Measurements from ENCODE around the gene FYTTD1.

The FYTTD1 gene

GRCh38 chr3:197791892-197792647 is 42.4 kb downstream of the FYTTD1 start:
- no peaks in the 10 kb centered on the region for H3K27me3 ChIP-seq (ENCODE audit: control insufficient read depth in 1 of 2, insufficient read depth in 2 of 2, low read length in 2 of 2)
- no peaks in the 10 kb centered on the region for H3K9me3 ChIP-seq (ENCODE audit: control insufficient read depth in 2 of 2, low read length in 2 of 2)
- peak overlapping the region; percentile 83 to 91 for H3K9ac ChIP-seq (ENCODE audit: low read length in 2 of 2)

GRCh38 chr3:197793247-197793646 is 43.6 kb downstream of the FYTTD1 start:
- H3K27me3 ChIP-seq (ENCODE audit: control insufficient read depth in 1 of 2, insufficient read depth in 2 of 2, low read length in 2 of 2), result no peaks in the 10 kb centered on the region
- no peaks in the 10 kb centered on the region for H3K36me3 ChIP-seq (ENCODE audit: control insufficient read depth in 2 of 2, insufficient read depth in 2 of 2, low read length in 2 of 2)
- no peak overlapping the region for H3K27ac ChIP-seq (ENCODE audit: low read length)
- no peak overlapping the region for H3K4me3 ChIP-seq (ENCODE audit: low read length in 2 of 2)
- peaks cover 2% of the 10 kb centered on the region for H3K4me1 ChIP-seq (ENCODE audit: control insufficient read depth, insufficient read depth, low read length)
- H3K9ac ChIP-seq (ENCODE audit: low read length in 2 of 2), result no peak overlapping the region
- H3K9me3 ChIP-seq (ENCODE audit: control insufficient read depth in 2 of 2, low read length in 2 of 2), result no peaks in the 10 kb centered on the region

More at GRCh38 chr3:197791892-197792647, 42.4 kb downstream of the FYTTD1 start:
- Histone ChIP-seq H3K36me3 (ENCODE audit: control insufficient read depth in 2 of 2, insufficient read depth in 2 of 2, low read length in 2 of 2) (no peaks in the 10 kb centered on the region), H3K4me1 (ENCODE audit: control insufficient read depth, insufficient read depth, low read length) (peaks cover 2% of the 10 kb centered on the region), H3K27ac (ENCODE audit: low read length) (peak overlapping the region; percentile 81), H3K4me3 (ENCODE audit: low read length in 2 of 2) (peak overlapping the region; percentile 89 to 93)

DNA sequence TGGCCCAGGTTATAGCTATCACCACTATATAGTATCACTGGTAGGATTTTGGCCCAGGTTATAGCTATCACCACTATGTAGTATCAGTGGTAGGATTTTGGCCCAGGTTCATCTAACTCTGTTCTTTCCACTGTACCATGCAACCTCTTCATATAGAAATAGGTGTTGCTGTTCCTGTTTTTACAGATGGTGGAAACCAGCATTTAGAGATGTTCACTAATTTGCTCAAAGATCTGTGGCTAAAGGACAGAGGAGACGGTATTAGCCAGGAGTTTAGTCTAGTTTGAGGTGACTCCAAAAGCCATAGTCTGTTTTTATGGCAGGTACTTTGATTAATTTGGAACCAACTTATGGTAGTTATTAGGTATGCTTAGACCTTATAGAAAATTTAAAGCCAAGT is 44.4 kb downstream of the FYTTD1 start:
- H3K36me3 ChIP-seq (ENCODE audit: control insufficient read depth in 2 of 2, insufficient read depth in 2 of 2, low read length in 2 of 2), result no peaks in the 10 kb centered on the region
- no peaks in the 10 kb centered on the region for H3K27me3 ChIP-seq (ENCODE audit: control insufficient read depth in 1 of 2, insufficient read depth in 2 of 2, low read length in 2 of 2)
- no peaks in the 10 kb centered on the region for H3K9me3 ChIP-seq (ENCODE audit: control insufficient read depth in 2 of 2, low read length in 2 of 2)
- H3K4me3 ChIP-seq (ENCODE audit: low read length in 2 of 2), result no peak overlapping the region
- peaks cover 6% of the 10 kb centered on the region for H3K4me1 ChIP-seq (ENCODE audit: control insufficient read depth, insufficient read depth, low read length)
- no peak overlapping the region for H3K9ac ChIP-seq (ENCODE audit: low read length in 2 of 2)
- no peak overlapping the region for H3K27ac ChIP-seq (ENCODE audit: low read length)

GRCh38 chr3:197795200-197795599 is 45.5 kb downstream of the FYTTD1 start:
- Histone ChIP-seq H3K9me3 (ENCODE audit: control insufficient read depth in 2 of 2, low read length in 2 of 2) (no peaks in the 10 kb centered on the region), H3K4me1 (ENCODE audit: control insufficient read depth, insufficient read depth, low read length) (peaks cover 6% of the 10 kb centered on the region), H3K4me3 (ENCODE audit: low read length in 2 of 2) (no peak overlapping the region), H3K9ac (ENCODE audit: low read length in 2 of 2) (no peak overlapping the region), H3K27me3 (ENCODE audit: control insufficient read depth in 1 of 2, insufficient read depth in 2 of 2, low read length in 2 of 2) (no peaks in the 10 kb centered on the region), H3K27ac (ENCODE audit: low read length) (no peak overlapping the region), H3K36me3 (ENCODE audit: control insufficient read depth in 2 of 2, insufficient read depth in 2 of 2, low read length in 2 of 2) (no peaks in the 10 kb centered on the region)

DNA sequence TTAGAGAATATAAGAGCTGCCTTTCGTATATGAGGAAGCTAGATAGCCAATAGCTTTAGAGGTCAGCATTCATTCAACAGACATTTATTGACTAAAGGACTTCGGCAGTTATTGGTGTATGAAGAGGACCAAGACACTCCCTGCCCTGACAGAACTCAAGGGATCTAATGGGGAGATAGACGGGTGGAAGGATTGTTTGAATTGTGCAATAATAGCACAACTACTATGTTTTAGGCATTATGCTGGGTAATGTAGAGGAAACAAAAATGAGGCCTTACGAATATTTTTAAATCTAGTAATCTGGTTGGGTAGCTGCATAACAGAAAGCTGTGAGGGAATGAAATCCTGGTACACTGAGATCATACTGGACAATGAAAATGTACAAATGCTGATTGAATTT is 46.4 kb downstream of the FYTTD1 start:
- H3K9ac ChIP-seq (ENCODE audit: low read length in 2 of 2), result no peak overlapping the region
- no peaks in the 10 kb centered on the region for H3K9me3 ChIP-seq (ENCODE audit: control insufficient read depth in 2 of 2, low read length in 2 of 2)
- H3K4me3 ChIP-seq (ENCODE audit: low read length in 2 of 2), result no peak overlapping the region
- H3K27ac ChIP-seq (ENCODE audit: low read length), result no peak overlapping the region
- no peaks in the 10 kb centered on the region for H3K27me3 ChIP-seq (ENCODE audit: control insufficient read depth in 1 of 2, insufficient read depth in 2 of 2, low read length in 2 of 2)
- H3K4me1 ChIP-seq (ENCODE audit: control insufficient read depth, insufficient read depth, low read length), result peaks cover 6% of the 10 kb centered on the region
- H3K36me3 ChIP-seq (ENCODE audit: control insufficient read depth in 2 of 2, insufficient read depth in 2 of 2, low read length in 2 of 2), result no peaks in the 10 kb centered on the region

DNA sequence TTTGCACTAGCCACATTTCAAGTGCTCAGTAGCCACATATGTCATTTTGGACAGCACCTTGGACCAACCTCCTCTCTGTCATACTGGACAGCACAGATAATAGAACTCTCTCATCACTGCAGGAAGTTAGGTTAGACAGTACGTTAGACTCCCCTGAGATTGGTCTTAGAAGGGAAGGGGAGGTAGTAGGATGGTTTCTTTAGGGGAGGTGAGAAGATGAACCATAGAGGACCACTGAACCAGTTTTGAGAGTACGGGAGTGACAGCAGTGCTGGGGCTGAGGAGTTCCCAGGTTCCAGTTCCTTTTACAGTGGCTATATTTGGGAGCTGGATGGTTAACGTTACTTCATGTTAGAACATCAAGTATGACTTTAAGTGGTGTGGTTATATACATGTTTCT is 49.2 kb downstream of the FYTTD1 start:
- H3K9me3 ChIP-seq (ENCODE audit: control insufficient read depth in 2 of 2, low read length in 2 of 2), result no peaks in the 10 kb centered on the region
- no peaks in the 10 kb centered on the region for H3K27me3 ChIP-seq (ENCODE audit: control insufficient read depth in 1 of 2, insufficient read depth in 2 of 2, low read length in 2 of 2)
- no peak overlapping the region for H3K9ac ChIP-seq (ENCODE audit: low read length in 2 of 2)
- peak overlapping the region; percentile 18 to 44 for H3K4me3 ChIP-seq (ENCODE audit: low read length in 2 of 2)
- peaks cover 6% of the 10 kb centered on the region for H3K4me1 ChIP-seq (ENCODE audit: control insufficient read depth, insufficient read depth, low read length)
- no peaks in the 10 kb centered on the region for H3K36me3 ChIP-seq (ENCODE audit: control insufficient read depth in 2 of 2, insufficient read depth in 2 of 2, low read length in 2 of 2)
- H3K27ac ChIP-seq (ENCODE audit: low read length), result no peak overlapping the region

GRCh38 chr3:197800379-197800778 is 50.7 kb downstream of the FYTTD1 start:
- Histone ChIP-seq H3K27ac (ENCODE audit: low read length) (no peak overlapping the region), H3K9ac (ENCODE audit: low read length in 2 of 2) (no peak overlapping the region), H3K9me3 (ENCODE audit: control insufficient read depth in 2 of 2, low read length in 2 of 2) (no peaks in the 10 kb centered on the region), H3K4me3 (ENCODE audit: low read length in 2 of 2) (no peak overlapping the region), H3K4me1 (ENCODE audit: control insufficient read depth, insufficient read depth, low read length) (peaks cover 4% of the 10 kb centered on the region), H3K36me3 (ENCODE audit: control insufficient read depth in 2 of 2, insufficient read depth in 2 of 2, low read length in 2 of 2) (no peaks in the 10 kb centered on the region), H3K27me3 (ENCODE audit: control insufficient read depth in 1 of 2, insufficient read depth in 2 of 2, low read length in 2 of 2) (no peaks in the 10 kb centered on the region)

DNA sequence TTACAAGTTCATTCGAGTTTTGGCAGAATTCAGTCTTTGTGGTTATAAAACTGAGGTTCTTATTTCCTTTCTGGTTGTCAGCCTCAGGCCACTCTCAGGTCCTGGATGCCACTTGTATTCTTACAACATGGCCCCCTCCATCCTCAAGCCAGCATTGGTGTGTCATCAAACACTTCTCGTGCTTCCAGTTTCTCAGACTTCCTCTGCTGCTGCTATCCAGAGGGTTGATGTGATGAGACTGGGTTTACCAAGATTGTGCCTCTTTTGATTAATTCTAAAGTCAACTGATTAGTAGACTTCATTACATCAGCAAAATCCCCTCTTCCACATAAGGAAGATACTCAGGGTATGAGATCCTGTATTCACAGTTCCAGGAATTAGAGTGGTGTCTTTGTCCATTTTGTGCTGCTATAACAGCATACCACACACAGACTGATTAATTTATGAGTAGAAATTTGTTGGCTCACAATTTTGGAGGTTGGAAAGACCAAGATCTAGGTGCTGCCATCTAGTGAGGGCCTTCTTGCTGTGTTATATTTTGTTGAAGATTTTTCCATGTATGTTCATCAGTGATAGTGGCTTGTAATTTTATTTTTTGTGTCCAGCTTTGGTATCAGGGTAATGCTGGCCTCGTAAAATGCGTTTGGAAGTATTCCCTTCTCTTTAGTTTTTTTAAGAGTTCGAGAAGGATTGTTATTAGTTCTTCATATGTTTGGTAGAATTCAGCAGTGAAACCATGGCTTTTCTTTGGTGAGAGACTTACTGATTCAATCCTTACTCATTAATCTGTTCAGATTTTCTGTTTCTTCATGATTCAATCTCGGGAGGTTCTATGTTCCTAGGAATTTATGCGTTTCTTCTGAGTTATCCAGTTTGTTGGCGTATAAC is 52.5 kb downstream of the FYTTD1 start:
- no peak overlapping the region for H3K9ac ChIP-seq (ENCODE audit: low read length in 2 of 2)
- H3K27me3 ChIP-seq (ENCODE audit: control insufficient read depth in 1 of 2, insufficient read depth in 2 of 2, low read length in 2 of 2), result no peaks in the 10 kb centered on the region
- H3K4me1 ChIP-seq (ENCODE audit: control insufficient read depth, insufficient read depth, low read length), result peaks cover 4% of the 10 kb centered on the region
- no peak overlapping the region for H3K27ac ChIP-seq (ENCODE audit: low read length)
- H3K4me3 ChIP-seq (ENCODE audit: low read length in 2 of 2), result no peak overlapping the region
- no peaks in the 10 kb centered on the region for H3K9me3 ChIP-seq (ENCODE audit: control insufficient read depth in 2 of 2, low read length in 2 of 2)
- no peaks in the 10 kb centered on the region for H3K36me3 ChIP-seq (ENCODE audit: control insufficient read depth in 2 of 2, insufficient read depth in 2 of 2, low read length in 2 of 2)

DNA sequence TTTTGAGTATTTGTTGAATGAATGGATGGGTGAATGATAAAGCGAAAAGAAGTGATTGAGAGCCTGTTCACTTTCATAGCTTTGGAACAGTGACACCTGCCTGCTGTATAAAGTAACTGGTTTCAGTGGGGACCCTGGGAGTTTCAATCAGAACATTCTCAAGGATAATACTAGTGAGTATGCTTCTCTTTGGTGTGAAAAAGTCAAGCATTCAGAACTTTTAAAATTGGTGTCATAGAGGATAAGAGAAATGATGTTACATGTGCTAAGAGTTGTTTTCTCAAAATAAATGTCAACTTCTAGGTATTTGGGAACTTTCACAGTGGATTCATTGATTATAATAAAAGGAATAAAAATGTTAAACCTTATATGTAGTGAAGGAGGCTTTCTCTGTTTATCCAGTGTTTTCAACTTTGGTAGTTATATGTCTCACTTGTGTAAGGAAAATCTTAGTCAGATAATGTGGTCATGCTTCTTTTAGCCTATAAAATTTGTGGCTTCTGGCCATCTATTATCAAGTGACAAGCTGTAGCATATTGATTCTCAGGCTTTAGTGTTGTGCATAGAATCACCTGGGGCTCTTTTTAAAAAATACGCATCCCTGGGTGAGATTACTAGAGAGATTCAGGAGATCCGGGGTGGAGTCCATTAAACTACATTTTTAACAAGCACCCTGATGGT is 53.2 kb downstream of the FYTTD1 start:
- Histone ChIP-seq H3K9me3 (ENCODE audit: control insufficient read depth in 2 of 2, low read length in 2 of 2) (no peaks in the 10 kb centered on the region), H3K27me3 (ENCODE audit: control insufficient read depth in 1 of 2, insufficient read depth in 2 of 2, low read length in 2 of 2) (no peaks in the 10 kb centered on the region), H3K4me3 (ENCODE audit: low read length in 2 of 2) (no peak overlapping the region), H3K36me3 (ENCODE audit: control insufficient read depth in 2 of 2, insufficient read depth in 2 of 2, low read length in 2 of 2) (no peaks in the 10 kb centered on the region), H3K27ac (ENCODE audit: low read length) (no peak overlapping the region), H3K4me1 (ENCODE audit: control insufficient read depth, insufficient read depth, low read length) (peaks cover 5% of the 10 kb centered on the region), H3K9ac (ENCODE audit: low read length in 2 of 2) (no peak overlapping the region)

GRCh38 chr3:197804511-197804910 is 54.8 kb downstream of the FYTTD1 start:
- H3K4me1 ChIP-seq (ENCODE audit: control insufficient read depth, insufficient read depth, low read length), result peaks cover 5% of the 10 kb centered on the region
- no peak overlapping the region for H3K27ac ChIP-seq (ENCODE audit: low read length)
- H3K27me3 ChIP-seq (ENCODE audit: control insufficient read depth in 1 of 2, insufficient read depth in 2 of 2, low read length in 2 of 2), result no peaks in the 10 kb centered on the region
- H3K4me3 ChIP-seq (ENCODE audit: low read length in 2 of 2), result no peak overlapping the region
- no peaks in the 10 kb centered on the region for H3K9me3 ChIP-seq (ENCODE audit: control insufficient read depth in 2 of 2, low read length in 2 of 2)
- H3K9ac ChIP-seq (ENCODE audit: low read length in 2 of 2), result no peak overlapping the region
- H3K36me3 ChIP-seq (ENCODE audit: control insufficient read depth in 2 of 2, insufficient read depth in 2 of 2, low read length in 2 of 2), result no peaks in the 10 kb centered on the region

Data from stomach smooth muscle (tissue), 2 donors.